UCSD-AML1 (cell line): ENCODE measurements around the gene COL3A1.

Experiments used
- DNase-seq: peaks from one replicate; lab custom pipeline; 2025; ENCODE audit not compliant: unreplicated experiment; lab: John Stamatoyannopoulos, UW

COL3A1 gene

DNA sequence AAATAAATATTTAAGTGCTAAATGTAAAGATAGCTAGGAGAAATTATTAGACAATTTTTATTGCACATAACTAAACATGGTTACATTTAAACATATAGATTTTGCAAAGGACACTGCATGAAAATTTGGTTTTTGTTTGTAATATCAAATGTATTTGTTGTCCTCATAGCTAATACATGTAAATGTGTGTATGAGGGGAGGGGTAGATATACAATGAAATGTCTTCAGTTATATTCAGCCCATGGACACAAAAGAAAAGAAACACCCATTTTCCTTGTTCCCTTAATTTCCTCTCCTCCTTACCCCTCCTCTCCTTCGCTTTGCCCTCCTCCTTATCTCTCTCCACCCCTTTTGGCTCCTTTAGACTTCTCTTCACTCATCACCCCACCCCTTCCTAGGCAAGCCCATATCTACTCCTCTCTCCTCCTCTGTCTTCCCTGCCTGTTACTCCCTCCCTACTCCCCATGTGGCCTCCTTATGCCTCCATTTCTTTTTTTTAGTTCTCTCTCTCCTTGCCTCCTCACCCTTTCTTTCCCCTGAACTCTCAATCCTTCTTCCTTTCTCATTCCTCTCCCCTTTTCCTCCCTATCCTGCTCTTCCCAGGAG is 1.4 kb downstream of the COL3A1 start:
- DNase-seq, result no peak

DNA sequence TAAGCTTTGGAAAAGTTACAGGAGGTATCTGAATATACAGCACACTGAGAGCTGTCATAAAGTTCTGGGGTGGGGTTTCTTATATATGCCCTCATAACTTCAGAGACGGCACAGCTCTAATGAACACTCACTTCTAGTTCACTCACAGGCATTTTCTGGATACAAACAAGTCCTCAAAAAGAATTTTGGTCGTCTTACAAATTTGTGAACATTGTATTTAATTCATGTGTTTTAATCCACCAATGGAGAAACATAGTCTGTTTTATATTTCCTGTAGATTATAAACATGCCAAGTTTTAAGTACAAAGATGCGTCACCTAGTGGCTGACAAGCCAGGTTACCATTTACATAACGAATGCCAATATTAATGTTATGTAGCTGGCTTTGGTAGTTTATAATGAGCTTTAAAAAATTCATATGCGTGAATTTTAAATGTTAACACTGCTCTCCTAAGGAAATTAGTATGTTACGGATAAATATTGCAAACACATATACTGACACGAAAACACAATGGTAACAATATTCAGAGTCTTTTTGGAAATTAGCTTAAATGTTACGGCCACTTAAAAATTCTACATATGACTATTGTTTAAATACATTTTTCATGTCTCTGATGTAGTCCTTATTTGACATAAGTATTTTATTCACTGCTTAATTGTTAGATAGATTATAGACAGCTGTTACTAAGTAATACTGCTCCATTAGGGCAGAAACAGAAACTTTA is 2.5 kb downstream of the COL3A1 start:
- no peak for DNase-seq

DNA sequence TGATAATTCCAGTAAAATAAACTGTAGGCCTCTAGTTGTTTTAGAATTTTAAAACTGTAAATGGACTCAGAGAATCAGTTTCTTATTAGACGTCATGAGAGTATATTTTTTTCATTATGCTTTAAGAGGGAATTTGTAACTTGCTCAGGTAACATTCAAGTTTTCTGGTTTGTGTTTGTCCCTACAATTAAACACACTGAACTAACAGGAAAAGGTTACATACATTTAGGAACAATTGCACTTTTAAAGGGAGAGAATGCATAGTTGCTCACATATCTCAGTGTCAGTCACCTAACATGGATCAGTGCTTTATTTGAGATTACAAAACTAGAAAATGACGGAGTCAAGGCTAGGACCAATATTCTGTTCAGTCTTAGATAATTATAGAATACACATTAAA is 3.1 kb downstream of the COL3A1 start:
- DNase-seq, result no peak

DNA sequence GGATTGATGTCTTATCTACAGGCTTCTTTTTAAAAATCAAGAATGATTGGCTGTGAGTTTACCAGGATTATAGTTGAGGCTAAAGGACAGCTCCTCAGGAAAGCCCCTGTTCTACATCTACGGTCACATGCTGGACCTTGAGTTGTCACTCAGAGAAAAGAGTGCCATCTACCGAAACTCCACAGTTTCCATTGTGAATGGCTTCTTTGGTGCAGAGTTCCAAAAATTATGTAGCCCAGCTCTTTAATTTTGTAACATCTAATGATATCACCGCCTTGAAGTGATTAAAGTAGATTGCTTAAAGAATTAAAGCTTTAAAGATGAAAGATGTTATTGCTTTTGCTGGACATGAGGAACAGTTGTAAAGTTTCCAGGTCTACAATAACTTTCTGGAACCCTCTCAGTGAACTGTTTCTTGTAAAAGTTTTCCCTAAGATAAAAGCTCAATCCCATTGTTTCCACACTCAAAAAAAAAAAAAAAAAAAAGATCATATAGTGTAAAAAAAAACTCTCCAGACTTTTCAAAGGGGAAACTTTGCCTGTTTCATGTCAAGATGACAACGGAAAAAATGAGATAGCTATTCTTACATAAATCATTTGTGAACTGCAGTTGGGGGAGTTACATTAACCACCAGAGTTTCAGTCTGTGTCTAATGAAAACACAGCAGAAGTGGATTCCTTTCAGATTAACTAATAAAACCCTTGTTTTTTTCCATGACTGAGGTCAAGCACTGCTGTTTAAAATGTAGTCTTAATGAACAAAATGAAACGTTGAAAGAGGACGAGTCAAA is 4.3 kb downstream of the COL3A1 start:
- no peak for DNase-seq

DNA sequence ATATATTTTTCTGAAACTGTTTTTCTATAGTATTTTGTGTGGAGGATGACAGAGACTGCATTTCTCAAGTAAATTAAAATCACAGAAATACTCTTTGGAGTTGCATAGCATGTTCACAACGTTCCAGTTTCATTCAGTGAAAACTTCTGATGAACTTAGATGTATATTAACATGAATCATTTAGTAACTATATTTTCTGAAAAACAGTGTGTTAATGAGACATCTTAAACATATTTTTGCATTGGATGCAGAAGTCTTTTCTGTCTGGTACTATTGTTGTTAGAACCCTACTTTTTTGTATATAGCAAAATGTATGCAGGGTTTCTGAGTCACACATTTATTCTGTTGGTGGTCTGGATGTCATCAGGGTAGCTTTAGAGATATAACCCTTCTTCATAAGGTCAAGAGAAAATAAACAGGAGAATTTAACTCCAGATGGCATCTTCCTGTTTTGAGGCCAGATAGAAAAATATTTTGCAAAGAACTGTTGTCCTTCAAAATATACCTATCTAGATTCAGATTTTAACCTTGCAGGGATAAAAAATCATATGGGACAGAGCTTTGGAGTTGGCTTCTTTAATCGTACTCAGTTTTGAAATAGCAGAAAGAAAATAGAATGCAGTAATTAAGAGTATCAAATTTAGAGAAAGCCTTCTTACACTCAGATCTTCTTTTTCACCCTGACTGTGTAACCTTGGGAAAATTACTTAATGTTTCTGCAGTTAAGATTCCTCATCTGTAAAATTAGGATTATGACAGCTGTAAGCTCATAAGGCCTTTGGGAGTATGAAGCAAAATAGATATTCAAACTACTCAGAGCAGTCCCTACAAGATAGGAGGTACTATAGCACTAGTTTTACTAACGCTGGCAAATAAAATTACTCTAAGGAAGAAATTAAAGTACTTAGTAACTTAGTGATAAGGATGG is 5.3 kb downstream of the COL3A1 start:
- DNase-seq, result no peak

DNA sequence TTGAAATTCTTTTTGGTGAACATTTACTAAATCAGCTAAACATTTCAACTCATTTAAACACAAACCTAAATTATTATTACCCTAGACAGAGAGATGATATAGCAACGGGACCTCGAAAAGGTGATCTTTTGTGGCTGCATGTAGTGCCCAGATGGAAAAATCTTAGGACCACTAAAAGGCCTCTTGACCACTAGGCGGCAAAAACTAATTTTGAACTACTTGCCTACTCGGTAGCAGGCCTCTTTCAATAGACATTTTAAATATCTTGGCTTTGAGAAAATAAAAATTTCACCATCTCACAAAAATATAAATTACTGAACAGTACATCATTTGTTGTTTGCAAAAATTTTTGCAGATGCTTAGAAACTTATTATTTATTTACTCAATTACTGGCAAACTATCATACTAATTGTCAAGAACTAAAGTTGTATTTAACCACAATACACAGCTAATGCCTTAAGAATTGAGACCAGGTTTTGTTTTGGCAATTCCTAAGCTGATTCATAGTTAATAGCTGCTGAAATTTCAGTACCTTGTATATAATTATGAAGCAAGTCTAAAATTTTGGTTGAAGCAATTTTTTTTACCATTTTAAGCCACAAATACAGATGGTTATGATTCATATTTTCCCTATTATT is 9.4 kb downstream of the COL3A1 start:
- no peak for DNase-seq

DNA sequence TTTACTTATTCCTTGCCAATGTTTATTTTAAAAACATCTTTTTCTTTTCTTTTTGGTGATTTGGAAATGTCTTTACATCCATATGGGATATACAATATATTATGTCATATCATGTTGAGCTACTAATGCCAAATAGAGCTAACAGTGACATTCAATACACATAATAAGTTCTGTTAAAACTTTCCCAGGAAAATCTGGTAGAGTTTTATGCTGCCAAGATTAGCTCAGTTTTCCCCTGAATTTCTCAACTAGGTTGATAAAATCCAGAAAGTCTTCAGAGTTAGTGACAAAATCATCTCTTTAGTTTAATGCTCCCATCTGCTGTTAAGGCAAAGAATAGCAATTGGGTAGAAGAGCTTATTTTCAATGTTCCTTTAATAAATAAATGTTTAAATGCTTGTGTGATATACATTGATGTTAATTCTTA is 9.9 kb downstream of the COL3A1 start:
- no peak for DNase-seq

DNA sequence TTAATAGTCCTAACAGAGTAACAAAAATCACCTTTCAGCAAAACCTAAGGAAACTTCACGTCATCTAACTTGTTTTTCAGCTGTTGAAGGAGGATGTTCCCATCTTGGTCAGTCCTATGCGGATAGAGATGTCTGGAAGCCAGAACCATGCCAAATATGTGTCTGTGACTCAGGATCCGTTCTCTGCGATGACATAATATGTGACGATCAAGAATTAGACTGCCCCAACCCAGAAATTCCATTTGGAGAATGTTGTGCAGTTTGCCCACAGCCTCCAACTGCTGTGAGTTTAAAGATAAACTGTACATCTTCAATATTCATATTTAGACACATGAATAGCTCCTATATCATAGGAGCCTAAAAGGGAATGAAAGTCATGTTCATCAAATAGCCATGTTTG is 10.5 kb downstream of the COL3A1 start:
- DNase-seq, result no peak

DNA sequence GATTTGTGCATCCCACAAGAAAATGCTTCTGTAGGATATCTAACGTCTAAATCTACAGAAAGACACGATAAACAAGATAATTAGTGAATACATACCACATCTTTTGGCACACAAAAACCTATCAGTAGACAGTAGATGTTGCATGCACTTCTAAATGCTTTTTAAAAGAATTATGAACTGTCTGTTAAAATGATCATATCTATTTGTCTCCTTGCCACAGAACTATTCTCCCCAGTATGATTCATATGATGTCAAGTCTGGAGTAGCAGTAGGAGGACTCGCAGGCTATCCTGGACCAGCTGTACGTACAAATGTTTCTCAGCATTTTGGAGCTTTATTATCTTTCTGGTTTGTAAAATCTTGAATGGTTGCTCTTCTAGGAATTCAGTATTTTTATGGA is 12.7 kb downstream of the COL3A1 start:
- no peak for DNase-seq

DNA sequence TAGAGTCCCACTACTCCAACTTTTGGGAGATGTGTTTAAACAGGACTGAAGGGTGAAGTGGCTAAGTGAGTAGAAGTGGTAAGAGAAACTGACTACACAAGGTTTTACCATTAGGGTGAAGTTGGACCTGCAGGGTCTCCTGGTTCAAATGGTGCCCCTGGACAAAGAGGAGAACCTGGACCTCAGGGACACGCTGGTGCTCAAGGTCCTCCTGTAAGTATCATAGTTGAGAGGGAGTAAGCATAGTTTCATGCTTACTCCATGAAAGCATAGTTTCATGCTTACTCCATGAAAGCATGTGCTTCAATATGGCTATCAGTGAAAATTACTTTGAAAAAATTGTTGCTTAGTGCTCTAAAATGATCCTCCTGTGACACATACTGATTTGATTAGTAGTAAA is 19.1 kb downstream of the COL3A1 start:
- DNase-seq, result no peak

DNA sequence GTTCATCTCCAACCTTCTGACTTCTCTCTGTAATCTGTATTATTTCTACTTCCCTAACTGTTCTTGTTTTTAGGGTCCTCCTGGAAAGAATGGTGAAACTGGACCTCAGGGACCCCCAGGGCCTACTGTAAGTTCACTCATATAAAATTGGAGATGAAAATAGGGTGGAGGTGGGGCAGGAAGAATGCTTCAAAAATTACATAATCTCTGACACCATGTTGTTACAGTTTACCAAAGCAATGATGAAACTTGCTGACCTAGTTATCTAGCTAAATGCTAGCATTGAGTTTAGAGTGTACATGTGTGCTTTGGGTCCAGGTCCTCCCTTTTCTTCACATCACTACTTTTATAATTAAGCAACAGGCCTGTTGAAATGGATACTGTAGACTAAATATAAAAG is 23.1 kb downstream of the COL3A1 start:
- DNase-seq, result no peak

DNA sequence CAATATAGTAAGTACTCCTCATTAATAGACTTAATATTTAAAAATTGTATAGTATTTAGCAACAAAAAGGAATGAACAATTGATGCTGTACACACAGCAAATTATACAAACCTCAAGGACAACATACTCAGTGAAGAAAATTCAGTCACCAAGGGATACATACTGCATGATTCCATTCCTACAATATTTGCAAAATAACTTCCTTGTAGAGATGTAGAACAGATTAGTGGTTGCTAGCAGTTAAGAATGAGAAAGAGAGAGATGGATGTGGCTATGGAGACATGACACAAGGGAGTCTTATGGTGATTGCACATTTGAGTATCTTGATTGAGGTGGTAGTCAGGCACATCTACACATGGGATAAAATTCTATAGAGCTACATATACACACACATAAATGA is 26.0 kb downstream of the COL3A1 start:
- no peak for DNase-seq

DNA sequence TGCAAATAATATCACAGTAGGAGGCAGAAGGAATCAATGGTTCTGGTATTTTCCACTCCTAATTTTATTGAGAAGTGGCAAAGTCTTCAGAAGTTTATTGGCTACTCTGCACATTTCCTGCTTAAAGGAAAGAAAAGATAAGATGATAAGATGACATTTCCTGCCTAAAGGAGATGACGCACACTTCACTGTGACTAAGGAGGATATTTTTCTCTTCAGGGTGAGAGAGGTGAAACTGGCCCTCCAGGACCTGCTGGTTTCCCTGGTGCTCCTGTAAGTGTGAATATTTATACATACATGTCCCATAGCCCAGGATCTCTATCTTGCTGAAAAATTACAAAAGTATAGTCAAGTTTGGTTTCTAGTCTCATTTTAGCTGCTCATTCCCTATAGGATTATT is 27.9 kb downstream of the COL3A1 start:
- DNase-seq, result no peak

DNA sequence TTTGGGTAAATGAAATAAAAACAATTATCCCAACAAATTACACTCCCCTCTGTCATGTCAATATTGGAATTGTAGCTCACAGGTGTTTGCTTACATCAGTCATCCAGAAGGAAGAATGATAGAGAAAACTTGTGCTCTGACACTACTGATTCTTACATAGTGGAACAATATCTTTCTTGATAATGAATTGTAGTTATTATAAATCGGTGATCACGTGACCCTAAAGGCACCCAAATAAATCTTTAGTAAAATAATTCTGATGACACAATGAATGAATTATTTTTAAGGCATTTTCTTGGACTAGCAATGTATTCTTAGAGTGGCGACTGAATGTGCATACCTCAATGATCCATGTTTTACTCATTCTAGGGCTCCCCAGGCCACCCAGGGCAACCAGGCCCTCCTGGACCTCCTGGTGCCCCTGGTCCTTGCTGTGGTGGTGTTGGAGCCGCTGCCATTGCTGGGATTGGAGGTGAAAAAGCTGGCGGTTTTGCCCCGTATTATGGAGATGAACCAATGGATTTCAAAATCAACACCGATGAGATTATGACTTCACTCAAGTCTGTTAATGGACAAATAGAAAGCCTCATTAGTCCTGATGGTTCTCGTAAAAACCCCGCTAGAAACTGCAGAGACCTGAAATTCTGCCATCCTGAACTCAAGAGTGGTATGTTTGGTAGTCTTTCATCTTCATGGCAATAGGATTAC is 34.5 kb downstream of the COL3A1 start:
- no peak for DNase-seq

DNA sequence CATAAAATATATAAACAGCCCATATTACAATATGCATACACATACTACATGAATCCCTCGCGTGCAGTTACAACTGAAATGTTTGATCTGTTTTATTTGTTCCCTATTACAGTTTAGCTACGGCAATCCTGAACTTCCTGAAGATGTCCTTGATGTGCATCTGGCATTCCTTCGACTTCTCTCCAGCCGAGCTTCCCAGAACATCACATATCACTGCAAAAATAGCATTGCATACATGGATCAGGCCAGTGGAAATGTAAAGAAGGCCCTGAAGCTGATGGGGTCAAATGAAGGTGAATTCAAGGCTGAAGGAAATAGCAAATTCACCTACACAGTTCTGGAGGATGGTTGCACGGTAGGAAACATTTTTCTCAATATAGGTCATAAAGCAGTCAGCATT is 36.4 kb downstream of the COL3A1 start:
- no peak for DNase-seq

DNA sequence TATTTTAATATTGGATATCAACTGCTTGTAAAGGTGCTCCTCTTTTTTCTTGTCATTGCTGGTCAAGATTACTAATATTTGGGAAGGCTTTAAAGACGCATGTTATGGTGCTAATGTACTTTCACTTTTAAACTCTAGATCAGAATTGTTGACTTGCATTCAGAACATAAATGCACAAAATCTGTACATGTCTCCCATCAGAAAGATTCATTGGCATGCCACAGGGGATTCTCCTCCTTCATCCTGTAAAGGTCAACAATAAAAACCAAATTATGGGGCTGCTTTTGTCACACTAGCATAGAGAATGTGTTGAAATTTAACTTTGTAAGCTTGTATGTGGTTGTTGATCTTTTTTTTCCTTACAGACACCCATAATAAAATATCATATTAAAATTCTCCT is 38.2 kb downstream of the COL3A1 start:
- DNase-seq, result no peak

DNA sequence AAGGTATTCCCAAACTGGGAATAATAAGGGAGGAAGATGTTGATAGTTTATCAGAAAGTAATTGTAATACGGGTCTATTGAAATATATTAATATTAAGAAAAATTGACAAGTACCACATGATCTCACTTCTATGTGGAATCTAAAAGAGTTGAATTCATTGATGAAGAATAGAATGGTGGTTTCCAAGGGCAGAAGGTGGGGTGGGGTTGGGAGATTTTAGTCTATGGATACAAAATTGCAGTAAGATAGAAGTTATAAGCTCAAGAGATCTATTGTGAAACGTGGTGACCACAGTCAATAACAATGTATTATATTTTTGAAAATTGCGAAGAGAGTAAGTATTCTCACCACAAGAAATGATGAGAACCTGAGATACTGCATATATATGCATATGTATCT is 38.9 kb downstream of the COL3A1 start:
- DNase-seq, result no peak

DNA sequence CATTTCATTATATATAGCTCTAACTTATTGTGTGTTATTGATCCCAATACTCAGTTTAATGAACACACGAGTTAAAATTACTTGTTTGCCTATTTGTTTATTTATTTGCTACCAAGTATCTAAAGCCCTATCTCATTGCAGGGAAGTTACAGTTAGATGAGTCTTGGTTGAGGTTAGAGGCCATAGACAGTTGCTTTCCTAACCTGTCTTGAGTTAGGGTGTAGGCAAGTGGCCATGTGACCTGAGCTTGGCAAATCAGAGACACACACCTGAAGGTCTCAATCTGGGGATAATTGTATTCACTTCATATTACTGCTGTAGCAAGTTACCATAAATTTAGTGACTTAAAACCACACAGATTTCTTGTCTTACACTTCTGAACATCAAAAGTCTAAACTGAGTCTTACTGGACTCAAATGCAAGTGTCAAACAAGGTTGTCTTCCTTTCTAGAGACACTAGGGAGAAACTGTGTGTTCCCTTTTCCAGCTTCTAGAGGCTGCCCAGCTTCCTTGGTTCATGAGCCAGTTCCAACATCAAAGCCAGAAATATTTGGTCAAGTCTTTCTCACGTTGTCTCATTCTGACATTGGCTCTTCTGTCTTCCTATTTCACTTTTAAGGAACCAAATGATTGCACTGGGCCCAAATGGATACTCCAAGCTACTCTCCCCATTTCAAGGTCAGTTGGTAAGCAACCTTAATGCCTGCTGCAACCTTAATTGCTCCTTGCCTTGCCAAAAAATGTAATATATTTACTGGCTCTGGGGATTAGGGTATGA is 39.7 kb downstream of the COL3A1 start:
- DNase-seq, result no peak

DNA sequence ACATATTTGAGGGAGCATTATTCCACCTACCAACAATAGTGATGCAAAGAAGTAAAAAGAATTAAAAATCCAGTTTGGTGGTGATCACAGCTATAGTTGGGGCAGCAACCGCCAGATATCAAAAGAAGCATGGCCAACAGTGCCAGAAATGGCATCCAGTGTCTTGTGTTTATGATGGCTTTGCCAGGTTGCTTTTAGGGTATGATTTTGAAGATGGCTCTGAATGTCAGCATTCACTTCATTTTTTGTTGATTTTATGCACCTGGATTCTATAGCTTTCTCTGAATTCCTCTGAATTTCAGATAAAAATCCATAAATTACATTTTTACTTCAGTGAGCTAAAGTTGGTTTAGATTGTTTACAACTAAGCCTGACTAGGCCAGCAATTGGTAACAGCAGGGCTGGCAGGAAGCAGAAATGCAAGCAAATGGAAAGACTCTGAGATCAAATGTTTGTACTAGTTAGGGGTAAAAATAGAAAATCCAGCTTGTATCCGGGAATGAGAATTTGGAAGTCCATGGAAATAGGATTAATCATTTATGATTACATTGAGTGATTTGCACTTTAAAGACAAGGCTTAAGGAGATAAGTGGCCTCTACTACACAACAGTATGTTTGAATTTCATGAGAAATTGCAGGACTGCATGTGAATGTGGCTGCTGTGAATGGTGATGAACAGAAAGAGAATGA is 40.4 kb downstream of the COL3A1 start:
- DNase-seq, result no peak
